ENCODE measurements around the gene ZNF441.
A peak's percentile ranks its signal among the peaks of the same experiment; 100 is the strongest.
"Not testable (repeated sequence)": the region's sequence is repeated elsewhere in the genome, so short reads cannot be mapped to it uniquely, and the experiment has no call there.

Gene ZNF441

GRCh38 chr19:11769995-11770394, 3.2 kb downstream of the ZNF441 start:
- no peak for DNase-seq (ENCODE audit: low read depth, low spot score)
- H3K4me3 ChIP-seq (ENCODE audit: low read length) = no peak overlapping the region

- not testable (repeated sequence) for H3K4me3 ChIP-seq (ENCODE audit: low read length); DNase-seq (ENCODE audit: low read depth, low spot score)
These were observed 4.7 kb downstream of the ZNF441 start for GRCh38 chr19:11771520-11771919.

- not testable (repeated sequence) for DNase-seq (ENCODE audit: low read depth, low spot score); H3K4me3 ChIP-seq (ENCODE audit: low read length)
These were observed 9.9 kb downstream of the ZNF441 start for GRCh38 chr19:11776669-11777068.

GRCh38 chr19:11780431-11781020, 13.7 kb downstream of the ZNF441 start:
- no peak for DNase-seq (ENCODE audit: low read depth, low spot score)
- no peak overlapping the region for H3K4me3 ChIP-seq (ENCODE audit: low read length)

GRCh38 chr19:11781295-11782057, 14.7 kb downstream of the ZNF441 start:
- DNase-seq (ENCODE audit: low read depth, low spot score) = no peak
- no peak overlapping the region for H3K4me3 ChIP-seq (ENCODE audit: low read length)

- no peak for DNase-seq (ENCODE audit: low read depth, low spot score)
- no peak overlapping the region for H3K4me3 ChIP-seq (ENCODE audit: low read length)
These were observed 17.0 kb downstream of the ZNF441 start for GRCh38 chr19:11783767-11784166.

- no peak for DNase-seq (ENCODE audit: low read depth, low spot score)
- no peak overlapping the region for H3K4me3 ChIP-seq (ENCODE audit: low read length)
These were observed 17.6 kb downstream of the ZNF441 start for GRCh38 chr19:11784356-11784755.

GRCh38 chr19:11787536-11787935, 20.7 kb downstream of the ZNF441 start:
- H3K4me3 ChIP-seq (ENCODE audit: low read length) = no peak overlapping the region
- DNase-seq (ENCODE audit: low read depth, low spot score) = no peak

GRCh38 chr19:11792942-11793341, 26.1 kb downstream of the ZNF441 start:
- H3K4me3 ChIP-seq (ENCODE audit: low read length) = no peak overlapping the region
- no peak for DNase-seq (ENCODE audit: low read depth, low spot score)

- H3K4me3 ChIP-seq (ENCODE audit: low read length) = peak overlapping the region; percentile 88
- DNase-seq (ENCODE audit: low read depth, low spot score) = peak; percentile 84
These were observed 30.7 kb downstream of the ZNF441 start for GRCh38 chr19:11797491-11797890.

GRCh38 chr19:11798391-11799330, 31.9 kb downstream of the ZNF441 start, which contains the start of gene ZNF491:
Gene ZNF491 (plus strand): TSS chr19:11798523. CDS start chr19:11805954, 7,431 bp downstream.
- H3K4me3 ChIP-seq (ENCODE audit: low read length) = peak within 1 kb of the TSS; percentile 88

GRCh38 chr19:11806354-11807098, 39.7 kb downstream of the ZNF441 start:
- H3K4me3 ChIP-seq (ENCODE audit: low read length) = no peak overlapping the region
- no peak for DNase-seq (ENCODE audit: low read depth, low spot score)

More at GRCh38 chr19:11798391-11799330, 31.9 kb downstream of the ZNF441 start, which contains the start of gene ZNF491:
- DNase-seq (ENCODE audit: low read depth, low spot score) = peak; percentile 91

GRCh38 chr19:11807099-11807380, 40.2 kb downstream of the ZNF441 start:
- H3K4me3 ChIP-seq (ENCODE audit: low read length) = no peak overlapping the region
- DNase-seq (ENCODE audit: low read depth, low spot score) = no peak

GRCh38 chr19:11813703-11814028, 46.9 kb downstream of the ZNF441 start:
- no peak for DNase-seq (ENCODE audit: low read depth, low spot score)
- peak overlapping the region; percentile 95 for H3K4me3 ChIP-seq (ENCODE audit: low read length)

GRCh38 chr19:11814029-11814699, 47.4 kb downstream of the ZNF441 start, which contains the start of gene ZNF440:
Gene ZNF440 (plus strand): TSS chr19:11814273. CDS start chr19:11814448, 175 bp downstream.
- peak; percentile 78 for DNase-seq (ENCODE audit: low read depth, low spot score)

GRCh38 chr19:11814700-11815035, 47.9 kb downstream of the ZNF441 start:
- no peak for DNase-seq (ENCODE audit: low read depth, low spot score)
- peak overlapping the region; percentile 95 for H3K4me3 ChIP-seq (ENCODE audit: low read length)

More at GRCh38 chr19:11814029-11814699, 47.4 kb downstream of the ZNF441 start, which contains the start of gene ZNF440:
- H3K4me3 ChIP-seq (ENCODE audit: low read length) = peak within 1 kb of the TSS; percentile 95

- H3K4me3 ChIP-seq (ENCODE audit: low read length) = no peak overlapping the region
- no peak for DNase-seq (ENCODE audit: low read depth, low spot score)
These were observed 54.8 kb downstream of the ZNF441 start for GRCh38 chr19:11821474-11822109.
